Activated B cell treated with CpG ODN at 0.5 μM for 24 hours (primary cell): Measurements from ENCODE around the gene THSD7A. TPM values are rescaled to one million over a fixed set of nuclear protein-coding genes. Genes with fewer than 3 reads are reported as not detected.

Source experiments
- ATAC-seq: fragments of 200-7000 bp; cut with Tn5 transposase; one replicate; pipeline ENCODE4 v1.10.0; 2021; ENCODE audit warnings: low read depth, mild to moderate bottlenecking, moderate library complexity
- CTCF ChIA-PET: fragments of 350-600 bp; sonication (Branson Sonifier 250); formaldehyde crosslinking; loops from one replicate; lab custom pipeline; 2021; ENCODE audit warnings: antibody characterized with exemption; lab: Charles Lee
- POLR2A ChIA-PET: fragments of 350-600 bp; sonication (Branson Sonifier 250); formaldehyde crosslinking; loops from one replicate; lab custom pipeline; 2021; ENCODE audit warnings: antibody characterized with exemption; lab: Charles Lee
- DNase-seq: peaks from one replicate; pipeline ENCODE4 v3.0.0; 2022
- H3K27ac Mint-ChIP-seq: one replicate; pipeline ENCODE4 v1.8.0; 2020; ENCODE audit warnings: mixed read lengths
- H3K27me3 Mint-ChIP-seq: one replicate; pipeline ENCODE4 v1.8.0; 2021; ENCODE audit warnings: mixed read lengths
- H3K36me3 Mint-ChIP-seq: one replicate; pipeline ENCODE4 v1.8.0; 2021; ENCODE audit warnings: low read depth, mixed read lengths
- H3K4me1 Mint-ChIP-seq: one replicate; pipeline ENCODE4 v1.8.0; 2021; ENCODE audit warnings: mixed read lengths
- H3K4me3 Mint-ChIP-seq: one replicate; pipeline ENCODE4 v1.8.0; 2020; ENCODE audit warnings: mild to moderate bottlenecking, mixed read lengths
- H3K9me3 Mint-ChIP-seq: one replicate; pipeline ENCODE4 v1.8.0; 2020; ENCODE audit warnings: mixed read lengths
- intact Hi-C: fragments of 100-400 bp; cut with micrococcal nuclease; formaldehyde crosslinking; loops from one replicate; pipeline ENCODE4 v1.15.1; 2024
- total RNA-seq: library from RNA; stranded (reverse); gene quantifications from 2 replicates; pipeline ENCODE4 v1.2.3, GENCODE V29; 2022
- TF ChIP-seq, protein P1 (sequence below): fragments of 200-600 bp; IDR thresholded peaks from one replicate; pipeline ENCODE4 v1.8.0; 2022; ENCODE audit warnings: antibody characterized with exemption, mild to moderate bottlenecking

THSD7A gene
- total RNA-seq, 1 donor from 2014 or later, result not detected

DNA sequence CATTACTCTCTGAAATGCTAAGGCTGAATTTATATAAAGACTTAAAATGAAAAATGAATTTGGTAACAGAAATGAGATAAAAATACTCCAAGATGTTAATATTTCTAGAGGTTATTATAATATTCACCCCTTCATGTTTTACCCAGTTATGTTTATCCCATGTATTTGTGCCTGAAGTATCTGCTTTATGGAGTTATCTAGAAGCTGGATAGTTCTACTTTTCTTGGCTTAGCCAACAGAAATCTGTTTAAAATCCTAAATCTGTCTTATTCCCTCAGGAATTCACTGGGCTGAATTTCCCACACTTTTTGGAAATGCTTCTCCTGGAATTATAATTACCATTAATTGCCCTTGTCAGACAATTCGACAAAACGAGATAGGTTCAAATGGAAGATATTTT, 201.6 kb downstream of the THSD7A start:
- CTCF ChIA-PET, result no interaction called here
- no peaks in the 10 kb centered on the region for H3K4me1 Mint-ChIP-seq
- ATAC-seq, result no peak

DNA sequence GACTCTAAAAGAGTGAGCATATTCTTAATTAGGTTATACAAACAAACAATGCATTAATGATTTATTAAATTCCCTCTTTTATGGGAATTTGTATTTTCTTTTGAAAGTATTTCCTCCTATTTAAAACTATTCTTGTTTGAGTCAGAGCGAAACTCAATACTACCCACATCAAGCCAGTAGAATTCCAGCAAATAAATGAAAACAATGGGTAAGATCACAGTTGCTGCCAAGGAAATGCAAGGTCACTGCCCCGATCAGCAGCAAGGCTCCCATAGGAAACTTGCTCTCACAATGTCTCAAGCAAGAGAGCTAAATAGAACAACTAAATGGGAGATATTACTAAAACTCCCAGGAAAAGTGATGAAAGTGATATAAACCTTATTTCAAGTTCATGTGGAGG, 206.3 kb downstream of the THSD7A start:
- no peaks in the 10 kb centered on the region for H3K27me3 Mint-ChIP-seq
- H3K9me3 Mint-ChIP-seq, result no peaks in the 10 kb centered on the region
- H3K27ac Mint-ChIP-seq, result no peak overlapping the region
- no peaks in the 10 kb centered on the region for H3K36me3 Mint-ChIP-seq
- CTCF ChIA-PET, result no interaction called here
- DNase-seq (no peak), ATAC-seq (no peak)
- intact Hi-C loops, result no loop called here
- no peaks in the 10 kb centered on the region for H3K4me1 Mint-ChIP-seq
- TF ChIP-seq, protein P1, sequence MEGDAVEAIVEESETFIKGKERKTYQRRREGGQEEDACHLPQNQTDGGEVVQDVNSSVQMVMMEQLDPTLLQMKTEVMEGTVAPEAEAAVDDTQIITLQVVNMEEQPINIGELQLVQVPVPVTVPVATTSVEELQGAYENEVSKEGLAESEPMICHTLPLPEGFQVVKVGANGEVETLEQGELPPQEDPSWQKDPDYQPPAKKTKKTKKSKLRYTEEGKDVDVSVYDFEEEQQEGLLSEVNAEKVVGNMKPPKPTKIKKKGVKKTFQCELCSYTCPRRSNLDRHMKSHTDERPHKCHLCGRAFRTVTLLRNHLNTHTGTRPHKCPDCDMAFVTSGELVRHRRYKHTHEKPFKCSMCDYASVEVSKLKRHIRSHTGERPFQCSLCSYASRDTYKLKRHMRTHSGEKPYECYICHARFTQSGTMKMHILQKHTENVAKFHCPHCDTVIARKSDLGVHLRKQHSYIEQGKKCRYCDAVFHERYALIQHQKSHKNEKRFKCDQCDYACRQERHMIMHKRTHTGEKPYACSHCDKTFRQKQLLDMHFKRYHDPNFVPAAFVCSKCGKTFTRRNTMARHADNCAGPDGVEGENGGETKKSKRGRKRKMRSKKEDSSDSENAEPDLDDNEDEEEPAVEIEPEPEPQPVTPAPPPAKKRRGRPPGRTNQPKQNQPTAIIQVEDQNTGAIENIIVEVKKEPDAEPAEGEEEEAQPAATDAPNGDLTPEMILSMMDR, result no peak
- POLR2A ChIA-PET, result no interaction called here
- no peak overlapping the region for H3K4me3 Mint-ChIP-seq

More for the DNA sequence above, 201.6 kb downstream of the THSD7A start:
- POLR2A ChIA-PET, result no interaction called here
- intact Hi-C loops, result no loop called here
- H3K27me3 Mint-ChIP-seq, result no peaks in the 10 kb centered on the region
- no peaks in the 10 kb centered on the region for H3K36me3 Mint-ChIP-seq
- no peak overlapping the region for H3K27ac Mint-ChIP-seq
- no peaks in the 10 kb centered on the region for H3K9me3 Mint-ChIP-seq
- no peak for DNase-seq
- no peak overlapping the region for H3K4me3 Mint-ChIP-seq
- TF ChIP-seq, protein P1, result no peak

DNA sequence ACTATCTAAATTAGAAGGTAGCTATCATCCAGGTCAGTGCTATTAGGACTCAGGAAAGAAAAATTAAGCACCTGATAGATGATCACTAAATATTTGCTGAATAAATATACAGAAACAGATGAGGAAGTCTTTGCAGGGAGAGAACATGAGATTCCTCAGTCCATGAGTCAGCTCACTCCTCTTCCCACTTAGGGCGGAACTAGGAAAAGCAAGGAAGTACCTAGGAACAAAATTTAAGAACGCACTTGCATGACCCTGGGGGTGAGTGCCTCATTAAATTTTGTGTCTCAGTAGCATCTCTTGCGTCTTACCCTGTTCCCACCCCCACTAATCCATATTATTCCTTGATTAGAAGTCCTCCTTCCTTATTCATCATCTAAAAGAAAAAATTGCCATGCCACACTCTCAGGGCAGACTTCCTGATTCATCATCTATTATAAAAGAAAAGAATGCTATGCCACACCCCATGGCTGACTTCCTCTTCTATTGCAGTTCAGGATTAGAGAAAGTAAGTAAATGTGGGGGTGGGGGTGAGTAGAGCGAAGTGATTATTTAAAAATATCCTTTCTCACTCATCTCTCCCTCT, 208.8 kb downstream of the THSD7A start:
- Mint-ChIP-seq H3K36me3 (no peaks in the 10 kb centered on the region), H3K4me1 (no peaks in the 10 kb centered on the region), H3K27ac (no peak overlapping the region), H3K9me3 (no peaks in the 10 kb centered on the region), H3K27me3 (no peaks in the 10 kb centered on the region), H3K4me3 (no peak overlapping the region)
- DNase-seq (no peak), ATAC-seq (no peak)
- POLR2A ChIA-PET, result no interaction called here
- CTCF ChIA-PET, result no interaction called here
- intact Hi-C loops, result no loop called here
- TF ChIP-seq, protein P1, result no peak

DNA sequence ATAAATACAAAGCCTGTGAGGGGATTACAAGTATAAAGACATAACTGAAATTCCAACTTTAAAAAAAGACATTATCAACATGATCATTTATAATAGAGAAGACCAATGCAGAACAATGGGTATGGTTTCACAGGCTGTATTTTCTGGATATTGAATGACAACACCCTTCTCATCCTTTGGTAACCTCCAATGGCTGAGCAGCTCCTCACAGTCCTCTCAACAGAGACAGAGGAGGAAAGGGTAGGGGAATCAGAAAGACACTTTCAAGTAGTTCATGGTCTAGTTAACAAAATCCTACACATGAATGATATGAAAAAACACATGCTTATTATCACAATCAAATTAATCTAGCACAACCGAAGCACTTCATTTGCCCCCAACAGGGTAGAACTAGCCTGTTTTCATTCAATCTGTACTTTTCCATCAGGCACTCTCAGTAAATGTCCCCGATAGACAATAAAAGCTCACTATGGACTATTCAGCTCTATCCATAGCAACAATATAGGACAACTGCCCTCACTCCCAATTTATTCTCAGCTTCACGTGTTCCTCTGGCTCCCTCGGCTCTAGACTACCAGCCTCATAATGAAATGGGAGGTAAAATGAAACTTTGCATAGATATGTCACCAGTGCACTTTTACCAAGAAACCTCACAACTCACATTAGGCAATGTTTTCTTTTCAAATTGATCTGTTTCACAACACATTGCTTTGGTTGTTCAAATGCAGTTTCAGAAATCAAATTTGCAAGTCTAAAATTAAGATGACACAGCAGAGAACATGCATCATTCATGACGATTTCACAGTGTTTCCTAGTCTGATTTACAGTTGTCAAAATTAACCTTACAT, 211.4 kb downstream of the THSD7A start:
- no peaks in the 10 kb centered on the region for H3K9me3 Mint-ChIP-seq
- no peaks in the 10 kb centered on the region for H3K27me3 Mint-ChIP-seq
- H3K4me1 Mint-ChIP-seq, result no peaks in the 10 kb centered on the region
- TF ChIP-seq, protein P1, result no peak
- ChIA-PET CTCF (no interaction called here), POLR2A (no interaction called here)
- DNase-seq, result no peak
- no peak for ATAC-seq
- no peaks in the 10 kb centered on the region for H3K36me3 Mint-ChIP-seq
- no peak overlapping the region for H3K27ac Mint-ChIP-seq
- intact Hi-C loops, result no loop called here
- H3K4me3 Mint-ChIP-seq, result no peak overlapping the region

DNA sequence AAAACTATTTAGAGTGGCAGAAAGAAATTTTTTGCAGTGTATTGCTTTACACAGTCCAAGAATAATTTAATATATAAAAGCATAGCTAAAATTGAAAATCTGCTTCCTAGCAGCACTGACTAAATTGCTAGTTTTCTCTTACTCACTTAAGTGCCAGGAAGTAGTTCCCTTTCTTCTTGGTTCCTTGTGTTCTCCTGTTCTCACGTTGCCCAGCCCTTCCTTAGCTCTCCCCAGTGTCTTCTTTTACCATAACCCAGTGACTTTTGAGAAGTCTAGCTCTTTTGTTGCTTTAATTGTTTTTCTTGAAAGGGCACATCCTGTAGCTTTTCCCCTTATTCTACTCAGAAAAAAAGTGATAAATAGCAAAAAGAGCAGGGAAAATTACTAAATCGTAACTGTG, 215.5 kb downstream of the THSD7A start:
- POLR2A ChIA-PET, result no interaction called here
- H3K36me3 Mint-ChIP-seq, result no peaks in the 10 kb centered on the region

More for the DNA sequence above, 215.5 kb downstream of the THSD7A start:
- intact Hi-C loops, result no loop called here
- Mint-ChIP-seq H3K27me3 (no peaks in the 10 kb centered on the region), H3K4me1 (no peaks in the 10 kb centered on the region), H3K27ac (no peak overlapping the region), H3K4me3 (no peak overlapping the region), H3K9me3 (no peaks in the 10 kb centered on the region)
- ATAC-seq (no peak), DNase-seq (no peak)
- CTCF ChIA-PET, result no interaction called here
- TF ChIP-seq, protein P1, result no peak
